ENCODE data around the gene SKP1.
A peak's percentile ranks its signal among the peaks of the same experiment; 100 is the strongest.

SKP1 gene

DNA sequence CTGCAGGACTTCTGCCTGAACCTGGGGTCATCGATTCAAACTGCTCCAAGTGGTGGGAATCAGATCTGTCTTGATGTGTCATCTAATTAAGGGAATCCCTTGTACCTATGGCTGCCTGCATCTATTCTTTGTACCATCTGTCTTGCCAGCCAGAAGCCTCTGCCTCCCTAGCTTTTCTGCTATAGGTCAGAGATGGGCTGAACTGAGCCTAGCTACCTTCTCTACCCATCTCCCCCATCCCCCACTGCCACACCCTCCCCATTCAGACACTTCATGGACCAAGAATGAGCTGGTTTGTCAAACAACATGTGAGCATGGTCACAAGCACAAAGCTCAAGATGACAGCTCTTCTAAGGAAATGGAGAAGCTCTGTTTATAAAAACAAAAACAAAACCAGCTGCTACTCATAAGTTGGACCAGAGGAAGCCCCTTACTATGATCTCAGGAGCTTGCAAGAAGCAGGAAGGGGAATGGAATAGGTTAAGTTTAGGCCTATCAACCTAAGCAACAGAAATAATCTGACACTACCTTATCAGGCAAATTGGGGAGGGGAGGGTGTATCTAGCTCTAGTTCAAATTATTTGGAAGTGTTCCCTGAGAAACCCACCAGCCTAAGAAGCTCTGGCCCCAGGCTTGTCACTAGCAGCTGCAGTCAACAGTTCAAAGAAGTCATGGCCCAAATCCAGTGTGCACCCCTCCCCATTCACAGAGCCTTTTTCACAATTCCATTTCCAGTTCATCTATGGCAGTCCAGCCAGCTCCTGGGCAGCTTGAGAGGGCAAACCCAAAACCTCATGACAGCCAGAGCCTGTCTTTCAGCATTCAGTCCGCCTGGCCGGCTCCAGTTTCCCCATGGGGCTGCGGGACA is 29.9 kb downstream of the SKP1 start:
- H3K4me3 ChIP-seq (ENCODE audit: control insufficient read depth, low read depth, low read length), result no peak overlapping the region
- TF ChIP-seq, protein P1, sequence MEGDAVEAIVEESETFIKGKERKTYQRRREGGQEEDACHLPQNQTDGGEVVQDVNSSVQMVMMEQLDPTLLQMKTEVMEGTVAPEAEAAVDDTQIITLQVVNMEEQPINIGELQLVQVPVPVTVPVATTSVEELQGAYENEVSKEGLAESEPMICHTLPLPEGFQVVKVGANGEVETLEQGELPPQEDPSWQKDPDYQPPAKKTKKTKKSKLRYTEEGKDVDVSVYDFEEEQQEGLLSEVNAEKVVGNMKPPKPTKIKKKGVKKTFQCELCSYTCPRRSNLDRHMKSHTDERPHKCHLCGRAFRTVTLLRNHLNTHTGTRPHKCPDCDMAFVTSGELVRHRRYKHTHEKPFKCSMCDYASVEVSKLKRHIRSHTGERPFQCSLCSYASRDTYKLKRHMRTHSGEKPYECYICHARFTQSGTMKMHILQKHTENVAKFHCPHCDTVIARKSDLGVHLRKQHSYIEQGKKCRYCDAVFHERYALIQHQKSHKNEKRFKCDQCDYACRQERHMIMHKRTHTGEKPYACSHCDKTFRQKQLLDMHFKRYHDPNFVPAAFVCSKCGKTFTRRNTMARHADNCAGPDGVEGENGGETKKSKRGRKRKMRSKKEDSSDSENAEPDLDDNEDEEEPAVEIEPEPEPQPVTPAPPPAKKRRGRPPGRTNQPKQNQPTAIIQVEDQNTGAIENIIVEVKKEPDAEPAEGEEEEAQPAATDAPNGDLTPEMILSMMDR (IDR thresholded peaks at IDR 0.05; ENCODE audit: control insufficient read depth, insufficient read depth, low read depth, low read length, missing control alignments), result no peak
- DNase-seq (ENCODE audit: low read depth), result no peak

DNA sequence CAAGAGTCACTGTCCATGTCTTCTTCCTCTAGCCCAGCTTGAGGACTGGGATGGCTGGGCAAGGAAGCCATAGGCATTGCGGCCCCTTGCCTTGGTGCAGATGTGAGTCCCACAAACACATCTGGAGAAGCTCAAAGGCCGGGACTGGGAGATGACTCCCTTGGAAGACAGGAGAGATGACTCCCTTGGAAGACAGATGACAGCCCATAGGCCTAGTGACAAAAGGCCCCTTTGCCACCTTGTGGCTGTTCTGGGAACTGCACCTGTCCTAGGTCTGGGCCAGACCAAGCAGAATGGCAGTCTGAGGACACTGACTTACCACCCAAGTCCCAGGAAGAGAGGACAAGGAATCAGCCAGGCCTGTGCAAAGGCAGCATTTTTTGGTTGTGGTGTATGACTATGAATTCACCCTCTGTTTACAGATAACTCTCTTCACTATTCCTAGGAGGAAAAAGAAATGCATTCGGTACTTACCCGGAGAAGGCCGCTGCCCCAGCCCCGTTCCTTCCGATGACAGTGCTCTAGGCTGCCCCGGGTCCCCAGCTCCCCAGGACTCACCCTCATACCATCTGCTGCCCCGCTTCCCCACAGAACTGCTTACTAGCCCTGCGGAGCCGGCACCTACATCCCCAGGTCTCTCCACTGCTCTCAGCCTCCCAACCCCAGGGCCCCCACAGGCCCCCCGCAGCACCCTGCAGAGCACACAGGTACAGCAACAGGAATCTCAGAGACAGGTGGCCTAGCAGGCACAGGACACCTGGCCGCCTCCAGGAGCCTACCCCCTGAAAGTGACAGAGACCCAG is 30.8 kb downstream of the SKP1 start:
- DNase-seq (ENCODE audit: low read depth), result no peak
- TF ChIP-seq, protein P1 (IDR thresholded peaks at IDR 0.05; ENCODE audit: control insufficient read depth, insufficient read depth, low read depth, low read length, missing control alignments), result peak; percentile 96

DNA sequence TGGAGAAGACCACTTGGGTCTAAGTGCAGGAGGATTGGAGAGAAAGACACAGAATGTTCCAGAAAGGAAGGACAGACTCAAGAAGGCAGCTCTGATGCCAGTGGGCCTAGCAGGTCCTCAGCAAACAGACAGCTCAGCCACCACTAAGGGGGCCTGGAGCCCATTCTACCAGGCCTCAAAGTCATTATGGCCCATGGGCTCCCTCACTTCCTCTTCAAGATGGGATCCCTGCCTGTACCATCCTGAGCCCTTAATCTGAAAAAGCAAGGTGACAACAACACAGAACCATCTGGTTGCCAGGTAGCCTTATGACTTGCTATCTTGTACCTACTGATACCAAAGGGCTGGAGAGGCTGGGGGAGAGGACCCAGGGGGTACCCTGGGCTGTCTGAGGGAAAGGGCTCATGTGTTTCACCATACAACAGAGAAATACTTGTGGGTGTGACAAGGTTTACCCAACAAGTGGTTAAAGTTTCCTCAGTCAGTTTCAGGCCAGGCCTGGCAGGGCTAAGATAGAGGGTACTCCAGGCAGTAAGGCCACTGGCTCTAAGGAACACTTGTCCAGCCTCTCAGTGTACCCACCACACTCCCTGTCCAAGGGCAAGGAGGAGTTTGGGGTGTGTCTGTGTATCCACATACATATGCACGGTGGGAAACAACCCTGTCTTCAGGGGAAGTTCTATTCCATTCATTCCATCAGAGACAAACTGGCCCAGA is 31.6 kb downstream of the SKP1 start:
- no peak overlapping the region for H3K4me3 ChIP-seq (ENCODE audit: control insufficient read depth, low read depth, low read length)
- TF ChIP-seq, protein P1 (IDR thresholded peaks at IDR 0.05; ENCODE audit: control insufficient read depth, insufficient read depth, low read depth, low read length, missing control alignments), result no peak
- DNase-seq (ENCODE audit: low read depth), result no peak

More for the DNA sequence above, 30.8 kb downstream of the SKP1 start:
- H3K4me3 ChIP-seq (ENCODE audit: control insufficient read depth, low read depth, low read length), result no peak overlapping the region

DNA sequence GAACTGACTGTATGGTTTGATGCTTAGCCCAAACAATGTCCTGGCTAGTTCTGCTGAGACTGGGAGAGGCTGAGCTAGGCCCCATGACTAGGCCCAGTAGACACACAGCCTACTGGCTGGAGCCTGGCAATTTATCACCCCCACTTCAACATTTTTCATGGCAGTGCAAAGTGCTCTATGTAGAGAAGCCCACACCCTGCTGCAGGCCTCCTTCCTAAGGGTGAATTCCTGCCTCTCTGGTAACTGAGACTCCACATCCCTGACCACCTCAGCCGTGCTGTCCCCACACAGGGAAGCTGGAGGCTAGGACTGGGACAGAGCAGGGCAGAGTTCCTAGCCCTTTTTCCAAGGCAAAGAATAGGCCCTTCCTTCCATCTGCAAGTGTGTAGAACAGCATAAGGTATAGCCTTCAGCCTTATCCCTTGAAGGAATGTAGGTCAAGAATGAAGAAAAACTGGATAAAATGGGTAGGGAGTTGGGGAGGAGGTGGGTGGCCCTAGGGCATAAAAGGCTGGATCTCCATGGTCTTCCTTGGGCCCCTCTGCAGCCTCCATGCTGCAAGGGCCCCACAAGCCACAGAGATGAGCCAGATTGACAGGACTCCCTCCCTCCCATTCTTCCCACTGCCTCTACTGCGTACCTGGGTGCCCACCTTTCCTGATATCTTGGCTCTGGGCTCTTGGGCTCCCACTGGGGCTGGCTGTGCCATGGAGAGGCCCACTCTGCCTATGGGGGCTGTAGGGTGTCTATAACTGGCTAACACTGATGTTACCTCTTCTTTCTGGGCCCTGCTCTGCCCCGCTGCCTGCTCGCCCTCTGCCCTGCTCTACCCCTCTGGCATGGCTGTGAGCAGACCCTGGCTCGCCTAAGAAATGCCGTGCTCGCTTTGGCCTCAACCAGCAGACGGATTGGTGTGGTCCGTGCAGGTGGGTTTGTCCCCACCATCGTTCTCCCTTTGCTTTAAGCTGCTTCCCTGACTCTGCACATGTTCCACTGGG is 32.5 kb downstream of the SKP1 start:
- TF ChIP-seq, protein P1 (IDR thresholded peaks at IDR 0.05; ENCODE audit: control insufficient read depth, insufficient read depth, low read depth, low read length, missing control alignments), result no peak
- H3K4me3 ChIP-seq (ENCODE audit: control insufficient read depth, low read depth, low read length), result no peak overlapping the region
- DNase-seq (ENCODE audit: low read depth), result no peak

DNA sequence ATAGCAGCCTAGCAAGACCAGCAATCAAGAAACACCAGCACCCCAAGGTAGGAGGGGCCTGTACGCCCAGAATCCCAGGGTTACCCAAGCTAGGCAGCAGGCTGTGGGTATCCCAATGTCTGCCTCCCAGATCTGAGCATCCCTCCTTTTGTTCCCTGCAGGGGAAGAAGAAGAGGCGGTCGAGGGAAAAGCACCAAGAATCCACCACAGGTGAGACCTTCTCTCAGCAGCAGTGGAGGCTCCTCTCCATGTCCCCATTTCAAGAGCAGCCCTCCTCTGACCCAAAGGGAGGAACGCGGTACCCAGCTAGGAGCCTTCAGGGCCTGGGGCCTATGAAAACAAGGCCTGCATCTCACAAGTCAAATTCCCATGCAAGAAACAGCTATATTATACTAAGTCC is 33.3 kb downstream of the SKP1 start:
- no peak overlapping the region for H3K4me3 ChIP-seq (ENCODE audit: control insufficient read depth, low read depth, low read length)
- no peak for DNase-seq (ENCODE audit: low read depth)
- TF ChIP-seq, protein P1 (IDR thresholded peaks at IDR 0.05; ENCODE audit: control insufficient read depth, insufficient read depth, low read depth, low read length, missing control alignments), result no peak

Measured in AG09309 (cell line).